GM23338 (cell line): ENCODE measurements around the gene TMEM60. TPM values are rescaled to one million over a fixed set of nuclear protein-coding genes. Genes with fewer than 3 reads are reported as not detected.

Source experiments
- ATAC-seq: fragments of 200-7000 bp; cut with Tn5 transposase; 3 replicates; pipeline ENCODE4 v1.9.1; 2020
- DNase-seq: peaks from one replicate; pipeline ENCODE4 v3.0.0-alpha.2; 2015; ENCODE audit warnings: low spot score
- H2AFZ ChIP-seq: fragments of 200-600 bp; sonication (generic); 2 replicates; pipeline ENCODE4 v1.8.0; 2016; ENCODE audit warnings: antibody characterized with exemption, mild to moderate bottlenecking, moderate library complexity
- H3F3A ChIP-seq: fragments of 200-600 bp; sonication (generic); replicated peaks from 2 replicates; pipeline ENCODE4 v1.8.0; 2017; ENCODE audit warnings: antibody characterized with exemption, mixed run types, low read depth
- H3K27ac ChIP-seq: fragments of 200-600 bp; sonication (generic); 2 replicates; pipeline ENCODE4 v1.6.1; 2016; ENCODE audit warnings: low read depth
- H3K27me3 ChIP-seq: fragments of 200-600 bp; sonication (generic); 2 replicates; pipeline ENCODE4 v1.8.0; 2016; ENCODE audit warnings: mild to moderate bottlenecking, mixed run types, moderate library complexity; ENCODE audit not compliant: insufficient read depth
- H3K36me3 ChIP-seq: fragments of 200-600 bp; sonication (generic); 2 replicates; pipeline ENCODE4 v1.8.0; 2016; ENCODE audit warnings: mild to moderate bottlenecking; ENCODE audit not compliant: insufficient read depth
- H3K4me1 ChIP-seq: fragments of 200-600 bp; sonication (generic); 2 replicates; pipeline ENCODE4 v1.8.0; 2016; ENCODE audit warnings: mild to moderate bottlenecking, moderate library complexity; ENCODE audit not compliant: insufficient read depth
- H3K4me2 ChIP-seq: fragments of 200-600 bp; sonication (generic); 2 replicates; pipeline ENCODE4 v1.7.1; 2017; ENCODE audit warnings: mixed run types
- H3K4me3 ChIP-seq: fragments of 200-600 bp; sonication (generic); 2 replicates; pipeline ENCODE4 v1.6.1; 2016; ENCODE audit warnings: mixed run types
- H3K79me2 ChIP-seq: fragments of 200-600 bp; sonication (generic); replicated peaks from 2 replicates; pipeline ENCODE4 v1.8.0; 2017; ENCODE audit warnings: mild to moderate bottlenecking; ENCODE audit not compliant: insufficient read depth
- H3K9me2 ChIP-seq: fragments of 200-600 bp; sonication (generic); 2 replicates; pipeline ENCODE4 v1.8.0; 2017; ENCODE audit not compliant: insufficient read depth
- H4K20me1 ChIP-seq: fragments of 200-600 bp; sonication (generic); replicated peaks from 2 replicates; pipeline ENCODE4 v1.8.0; 2017; ENCODE audit warnings: mild to moderate bottlenecking; ENCODE audit not compliant: insufficient read depth
- H3K27ac Mint-ChIP-seq: 2 replicates; pipeline ENCODE4 v1.8.0; 2020; ENCODE audit warnings: inconsistent platforms, mild to moderate bottlenecking, moderate library complexity, mixed read lengths
- H3K27me3 Mint-ChIP-seq: 3 replicates; pipeline ENCODE4 v1.8.0; 2022; ENCODE audit warnings: low read depth, mild to moderate bottlenecking, moderate library complexity, mixed read lengths, inconsistent platforms; ENCODE audit not compliant: insufficient read depth, poor library complexity
- H3K36me3 Mint-ChIP-seq: 3 replicates; pipeline ENCODE4 v1.8.0; 2021; ENCODE audit warnings: low read depth, mild to moderate bottlenecking, inconsistent platforms, moderate library complexity, mixed read lengths
- H3K4me1 Mint-ChIP-seq: 3 replicates; pipeline ENCODE4 v1.8.0; 2020; ENCODE audit warnings: mild to moderate bottlenecking, inconsistent platforms, mixed read lengths
- H3K4me3 Mint-ChIP-seq: 3 replicates; pipeline ENCODE4 v1.8.0; 2021; ENCODE audit warnings: moderate library complexity, mild to moderate bottlenecking, inconsistent platforms, mixed read lengths
- H3K9me3 Mint-ChIP-seq: 3 replicates; pipeline ENCODE4 v1.8.0; 2020; ENCODE audit warnings: moderate library complexity, mild to moderate bottlenecking, inconsistent platforms, mixed read lengths
- CREB1 ChIP-seq: fragments of 250-450 bp; sonication (Bioruptor Pico); IDR thresholded peaks from 2 replicates; pipeline ENCODE4 v1.5.0; 2020; ENCODE audit warnings: low read depth, mild to moderate bottlenecking, moderate library complexity
- EZH2 ChIP-seq: fragments of 200-600 bp; sonication (generic); IDR thresholded peaks from one replicate; pipeline ENCODE4 v1.8.0; 2017; ENCODE audit warnings: antibody characterized with exemption, mild to moderate bottlenecking, low read depth; ENCODE audit not compliant: unreplicated experiment
- JUNB ChIP-seq: IDR thresholded peaks from one replicate; pipeline ENCODE4 v1.6.1; 2016; ENCODE audit warnings: antibody characterized with exemption; ENCODE audit not compliant: unreplicated experiment
- NANOG ChIP-seq: IDR thresholded peaks from 2 replicates; pipeline ENCODE4 v1.6.1; 2016; ENCODE audit warnings: antibody characterized with exemption, borderline replicate concordance
- POLR2AphosphoS5 ChIP-seq: IDR thresholded peaks from 2 replicates; pipeline ENCODE4 v1.6.1; 2016; ENCODE audit warnings: antibody characterized with exemption, low read depth
- ZNF114 ChIP-seq: fragments of 250-450 bp; sonication (Bioruptor Pico); IDR thresholded peaks from 2 replicates; pipeline ENCODE4 v1.5.0; 2020; ENCODE audit warnings: mild to moderate bottlenecking, moderate library complexity
- ZNF331 ChIP-seq: fragments of 250-450 bp; sonication (Bioruptor Pico); IDR thresholded peaks from 2 replicates; pipeline ENCODE4 v1.5.0; 2020; ENCODE audit warnings: low read depth, mild to moderate bottlenecking, moderate library complexity
- polyA plus RNA-seq: library from polyadenylated mRNA; unstranded; fragments of >200 nt; fragmentation: Nextera tagmentation; extraction: Ambion mirVana; gene quantifications from 2 replicates; pipeline ENCODE4 v1.2.1, GENCODE V29; 2016
- total RNA-seq: library from RNA; depleted of rRNA; stranded (reverse); fragments of >200 nt; shearing (Covaris generic); gene quantifications from 2 replicates; pipeline ENCODE4 v1.2.3, GENCODE V29; 2014
- TF ChIP-seq, protein P1 (sequence below): IDR thresholded peaks from one replicate; pipeline ENCODE4 v1.6.1; 2018; ENCODE audit warnings: antibody characterized with exemption; ENCODE audit not compliant: unreplicated experiment
- TF ChIP-seq, protein P2 (sequence below): IDR thresholded peaks from 2 replicates; pipeline ENCODE4 v1.6.1; 2016; ENCODE audit warnings: antibody characterized with exemption
- TF ChIP-seq, protein P3 (sequence below): fragments of 250-450 bp; sonication (Bioruptor Pico); IDR thresholded peaks from 2 replicates; pipeline ENCODE4 v1.5.0; 2020; ENCODE audit warnings: mild to moderate bottlenecking, moderate library complexity

TMEM60 gene
- total and polyA plus RNA-seq, 2 experiments from 2014 or later = 29.5 to 68.2 TPM

DNA sequence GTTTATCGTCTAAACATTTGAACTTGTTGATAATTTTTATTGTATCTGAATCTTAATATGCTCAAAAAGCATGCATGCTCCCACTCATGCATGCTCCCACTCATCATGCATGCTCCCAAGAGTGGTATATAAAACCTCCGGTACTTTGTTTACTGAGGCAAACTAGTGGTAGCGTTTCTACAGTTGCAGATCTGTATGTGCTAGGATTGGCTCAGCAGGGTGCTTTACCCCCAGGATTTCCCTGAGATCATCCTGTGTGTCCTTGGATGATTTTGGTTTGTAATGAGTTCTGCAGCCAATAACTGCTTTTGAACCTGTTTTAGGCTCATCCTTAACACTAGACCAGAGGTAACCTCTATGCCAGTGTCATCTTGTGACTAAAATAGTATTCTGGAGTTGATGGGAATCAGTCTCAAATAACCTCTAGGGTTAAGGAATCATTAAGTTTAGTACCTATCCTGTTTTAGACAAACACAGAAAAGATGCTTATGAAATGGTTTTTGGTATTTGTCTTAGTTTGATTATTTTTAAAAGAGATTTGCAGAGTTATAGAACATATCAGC is 40.8 kb upstream of the TMEM60 start (continued):
- TF ChIP-seq, protein P1, sequence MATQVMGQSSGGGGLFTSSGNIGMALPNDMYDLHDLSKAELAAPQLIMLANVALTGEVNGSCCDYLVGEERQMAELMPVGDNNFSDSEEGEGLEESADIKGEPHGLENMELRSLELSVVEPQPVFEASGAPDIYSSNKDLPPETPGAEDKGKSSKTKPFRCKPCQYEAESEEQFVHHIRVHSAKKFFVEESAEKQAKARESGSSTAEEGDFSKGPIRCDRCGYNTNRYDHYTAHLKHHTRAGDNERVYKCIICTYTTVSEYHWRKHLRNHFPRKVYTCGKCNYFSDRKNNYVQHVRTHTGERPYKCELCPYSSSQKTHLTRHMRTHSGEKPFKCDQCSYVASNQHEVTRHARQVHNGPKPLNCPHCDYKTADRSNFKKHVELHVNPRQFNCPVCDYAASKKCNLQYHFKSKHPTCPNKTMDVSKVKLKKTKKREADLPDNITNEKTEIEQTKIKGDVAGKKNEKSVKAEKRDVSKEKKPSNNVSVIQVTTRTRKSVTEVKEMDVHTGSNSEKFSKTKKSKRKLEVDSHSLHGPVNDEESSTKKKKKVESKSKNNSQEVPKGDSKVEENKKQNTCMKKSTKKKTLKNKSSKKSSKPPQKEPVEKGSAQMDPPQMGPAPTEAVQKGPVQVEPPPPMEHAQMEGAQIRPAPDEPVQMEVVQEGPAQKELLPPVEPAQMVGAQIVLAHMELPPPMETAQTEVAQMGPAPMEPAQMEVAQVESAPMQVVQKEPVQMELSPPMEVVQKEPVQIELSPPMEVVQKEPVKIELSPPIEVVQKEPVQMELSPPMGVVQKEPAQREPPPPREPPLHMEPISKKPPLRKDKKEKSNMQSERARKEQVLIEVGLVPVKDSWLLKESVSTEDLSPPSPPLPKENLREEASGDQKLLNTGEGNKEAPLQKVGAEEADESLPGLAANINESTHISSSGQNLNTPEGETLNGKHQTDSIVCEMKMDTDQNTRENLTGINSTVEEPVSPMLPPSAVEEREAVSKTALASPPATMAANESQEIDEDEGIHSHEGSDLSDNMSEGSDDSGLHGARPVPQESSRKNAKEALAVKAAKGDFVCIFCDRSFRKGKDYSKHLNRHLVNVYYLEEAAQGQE = no peak
- TF ChIP-seq CREB1 (CRISPR knock-in tag) = no peak
- TF ChIP-seq, protein P2, sequence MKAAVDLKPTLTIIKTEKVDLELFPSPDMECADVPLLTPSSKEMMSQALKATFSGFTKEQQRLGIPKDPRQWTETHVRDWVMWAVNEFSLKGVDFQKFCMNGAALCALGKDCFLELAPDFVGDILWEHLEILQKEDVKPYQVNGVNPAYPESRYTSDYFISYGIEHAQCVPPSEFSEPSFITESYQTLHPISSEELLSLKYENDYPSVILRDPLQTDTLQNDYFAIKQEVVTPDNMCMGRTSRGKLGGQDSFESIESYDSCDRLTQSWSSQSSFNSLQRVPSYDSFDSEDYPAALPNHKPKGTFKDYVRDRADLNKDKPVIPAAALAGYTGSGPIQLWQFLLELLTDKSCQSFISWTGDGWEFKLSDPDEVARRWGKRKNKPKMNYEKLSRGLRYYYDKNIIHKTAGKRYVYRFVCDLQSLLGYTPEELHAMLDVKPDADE = no peak
- no peak for TF ChIP-seq ZNF331
- TF ChIP-seq EZH2 = no peak

DNA sequence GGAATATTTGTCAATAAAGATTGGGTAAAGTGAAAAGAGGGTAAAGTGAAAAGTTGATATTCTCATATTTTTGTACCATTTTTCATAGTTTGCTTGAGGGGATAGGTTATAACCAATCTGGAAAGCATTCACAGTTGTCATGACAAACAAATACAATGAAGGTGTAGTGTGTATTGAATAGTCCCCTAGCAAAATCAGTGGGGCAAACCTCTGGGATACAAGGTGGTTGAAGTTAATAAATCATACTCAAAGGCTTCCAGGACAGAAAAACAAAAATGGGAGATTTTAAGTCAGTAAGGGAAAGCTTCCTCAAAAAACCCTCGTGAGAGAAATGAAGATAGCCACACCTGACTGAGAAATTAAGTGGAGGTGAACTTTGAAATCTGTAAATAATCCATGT is 39.7 kb upstream of the TMEM60 start:
- H3K4me1 Mint-ChIP-seq = no peaks in the 10 kb centered on the region
- ATAC-seq (no peak), DNase-seq (no peak)
- peaks cover 6% of the 10 kb centered on the region; the same call in 2 of the 3 replicates for H3K36me3 Mint-ChIP-seq
- H3K27me3 Mint-ChIP-seq = no peaks in the 10 kb centered on the region
- Histone ChIP-seq H3F3A (no peaks in the 10 kb centered on the region), H2AFZ (no peak overlapping the region), H3K27ac (no peak overlapping the region), H3K79me2 (peaks cover 5% of the 10 kb centered on the region), H3K36me3 (no peaks in the 10 kb centered on the region), H3K4me3 (no peak overlapping the region), H3K27me3 (no peaks in the 10 kb centered on the region), H3K4me2 (no peak overlapping the region), H3K9me2 (no peaks in the 10 kb centered on the region), H4K20me1 (no peaks in the 10 kb centered on the region), H3K4me1 (no peaks in the 10 kb centered on the region)
- no peak overlapping the region for H3K4me3 Mint-ChIP-seq
- no peak overlapping the region for H3K27ac Mint-ChIP-seq
- no peaks in the 10 kb centered on the region for H3K9me3 Mint-ChIP-seq
- TF ChIP-seq, protein P1 = no peak
- TF ChIP-seq CREB1 (CRISPR knock-in tag) (no peak), JUNB (no peak), NANOG (no peak), POLR2AphosphoS5 (no peak), ZNF114 (CRISPR knock-in tag) (no peak)
- TF ChIP-seq, protein P3, sequence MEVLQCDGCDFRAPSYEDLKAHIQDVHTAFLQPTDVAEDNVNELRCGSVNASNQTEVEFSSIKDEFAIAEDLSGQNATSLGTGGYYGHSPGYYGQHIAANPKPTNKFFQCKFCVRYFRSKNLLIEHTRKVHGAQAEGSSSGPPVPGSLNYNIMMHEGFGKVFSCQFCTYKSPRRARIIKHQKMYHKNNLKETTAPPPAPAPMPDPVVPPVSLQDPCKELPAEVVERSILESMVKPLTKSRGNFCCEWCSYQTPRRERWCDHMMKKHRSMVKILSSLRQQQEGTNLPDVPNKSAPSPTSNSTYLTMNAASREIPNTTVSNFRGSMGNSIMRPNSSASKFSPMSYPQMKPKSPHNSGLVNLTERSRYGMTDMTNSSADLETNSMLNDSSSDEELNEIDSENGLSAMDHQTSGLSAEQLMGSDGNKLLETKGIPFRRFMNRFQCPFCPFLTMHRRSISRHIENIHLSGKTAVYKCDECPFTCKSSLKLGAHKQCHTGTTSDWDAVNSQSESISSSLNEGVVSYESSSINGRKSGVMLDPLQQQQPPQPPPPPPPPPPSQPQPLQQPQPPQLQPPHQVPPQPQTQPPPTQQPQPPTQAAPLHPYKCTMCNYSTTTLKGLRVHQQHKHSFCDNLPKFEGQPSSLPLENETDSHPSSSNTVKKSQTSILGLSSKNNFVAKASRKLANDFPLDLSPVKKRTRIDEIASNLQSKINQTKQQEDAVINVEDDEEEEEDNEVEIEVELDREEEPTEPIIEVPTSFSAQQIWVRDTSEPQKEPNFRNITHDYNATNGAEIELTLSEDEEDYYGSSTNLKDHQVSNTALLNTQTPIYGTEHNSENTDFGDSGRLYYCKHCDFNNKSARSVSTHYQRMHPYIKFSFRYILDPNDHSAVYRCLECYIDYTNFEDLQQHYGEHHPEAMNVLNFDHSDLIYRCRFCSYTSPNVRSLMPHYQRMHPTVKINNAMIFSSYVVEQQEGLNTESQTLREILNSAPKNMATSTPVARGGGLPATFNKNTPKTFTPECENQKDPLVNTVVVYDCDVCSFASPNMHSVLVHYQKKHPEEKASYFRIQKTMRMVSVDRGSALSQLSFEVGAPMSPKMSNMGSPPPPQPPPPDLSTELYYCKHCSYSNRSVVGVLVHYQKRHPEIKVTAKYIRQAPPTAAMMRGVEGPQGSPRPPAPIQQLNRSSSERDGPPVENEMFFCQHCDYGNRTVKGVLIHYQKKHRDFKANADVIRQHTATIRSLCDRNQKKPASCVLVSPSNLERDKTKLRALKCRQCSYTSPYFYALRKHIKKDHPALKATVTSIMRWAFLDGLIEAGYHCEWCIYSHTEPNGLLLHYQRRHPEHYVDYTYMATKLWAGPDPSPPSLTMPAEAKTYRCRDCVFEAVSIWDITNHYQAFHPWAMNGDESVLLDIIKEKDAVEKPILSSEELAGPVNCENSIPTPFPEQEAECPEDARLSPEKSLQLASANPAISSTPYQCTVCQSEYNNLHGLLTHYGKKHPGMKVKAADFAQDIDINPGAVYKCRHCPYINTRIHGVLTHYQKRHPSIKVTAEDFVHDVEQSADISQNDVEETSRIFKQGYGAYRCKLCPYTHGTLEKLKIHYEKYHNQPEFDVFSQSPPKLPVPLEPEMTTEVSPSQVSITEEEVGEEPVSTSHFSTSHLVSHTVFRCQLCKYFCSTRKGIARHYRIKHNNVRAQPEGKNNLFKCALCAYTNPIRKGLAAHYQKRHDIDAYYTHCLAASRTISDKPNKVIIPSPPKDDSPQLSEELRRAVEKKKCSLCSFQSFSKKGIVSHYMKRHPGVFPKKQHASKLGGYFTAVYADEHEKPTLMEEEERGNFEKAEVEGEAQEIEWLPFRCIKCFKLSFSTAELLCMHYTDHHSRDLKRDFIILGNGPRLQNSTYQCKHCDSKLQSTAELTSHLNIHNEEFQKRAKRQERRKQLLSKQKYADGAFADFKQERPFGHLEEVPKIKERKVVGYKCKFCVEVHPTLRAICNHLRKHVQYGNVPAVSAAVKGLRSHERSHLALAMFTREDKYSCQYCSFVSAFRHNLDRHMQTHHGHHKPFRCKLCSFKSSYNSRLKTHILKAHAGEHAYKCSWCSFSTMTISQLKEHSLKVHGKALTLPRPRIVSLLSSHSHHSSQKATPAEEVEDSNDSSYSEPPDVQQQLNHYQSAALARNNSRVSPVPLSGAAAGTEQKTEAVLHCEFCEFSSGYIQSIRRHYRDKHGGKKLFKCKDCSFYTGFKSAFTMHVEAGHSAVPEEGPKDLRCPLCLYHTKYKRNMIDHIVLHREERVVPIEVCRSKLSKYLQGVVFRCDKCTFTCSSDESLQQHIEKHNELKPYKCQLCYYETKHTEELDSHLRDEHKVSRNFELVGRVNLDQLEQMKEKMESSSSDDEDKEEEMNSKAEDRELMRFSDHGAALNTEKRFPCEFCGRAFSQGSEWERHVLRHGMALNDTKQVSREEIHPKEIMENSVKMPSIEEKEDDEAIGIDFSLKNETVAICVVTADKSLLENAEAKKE = no peak
